ENCODE measurements around the gene CFAP61.

DNA sequence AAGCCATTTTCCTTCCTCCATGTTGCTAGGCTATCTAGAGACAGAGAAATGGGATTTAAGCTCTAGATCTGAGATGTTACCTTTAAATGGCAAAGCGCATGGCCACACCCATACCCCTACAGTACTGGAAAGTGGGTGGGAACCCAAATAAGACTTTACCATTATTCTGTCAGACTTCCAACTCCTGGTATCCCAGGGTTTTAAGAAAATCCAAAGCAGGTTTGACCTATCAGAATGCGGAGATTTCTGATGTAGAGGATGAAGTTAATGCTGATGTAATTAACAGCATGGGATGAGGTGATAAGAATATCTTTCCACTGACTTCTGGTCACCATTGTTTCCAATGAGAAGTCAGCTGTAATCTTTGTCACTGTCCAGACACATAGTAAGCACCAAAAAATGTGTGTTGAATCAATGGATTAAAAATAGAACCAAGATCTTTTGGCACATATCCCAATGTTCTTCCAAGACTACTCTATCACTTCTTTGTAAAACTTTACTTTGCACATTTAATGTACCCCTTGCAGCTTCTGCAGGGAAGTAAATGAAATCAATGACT is 174.8 kb downstream of the CFAP61 start:
- TF ChIP-seq CTCF (IDR thresholded peaks at IDR 0.05) (no peak), POLR2A (IDR thresholded peaks at IDR 0.05) (no peak)

Measured in adrenal gland (tissue), 5 donors.